K562 (cell line): ENCODE measurements around the gene ZBTB22. TPM values are rescaled to one million over a fixed set of nuclear protein-coding genes. Genes with fewer than 3 reads are reported as not detected.
A peak's percentile ranks its signal among the peaks of the same experiment; 100 is the strongest.

ENCODE experiments used
- ATF7 ChIP-seq: fragments of 450-650 bp; IDR thresholded peaks from 2 replicates; pipeline ENCODE4 v1.7.1; 2014; ENCODE audit warnings: mild to moderate bottlenecking, moderate library complexity
- BRD4 ChIP-seq: fragments of 200-600 bp; sonication (generic); IDR thresholded peaks from 2 replicates; pipeline ENCODE4 v1.6.1; 2017; ENCODE audit warnings: inconsistent platforms
- CREB3L1 ChIP-seq: fragments of 450-650 bp; IDR thresholded peaks from 2 replicates; pipeline ENCODE4 v1.6.1; 2014; ENCODE audit warnings: low read depth, mild to moderate bottlenecking, moderate library complexity, borderline replicate concordance
- CTCFL ChIP-seq: IDR thresholded peaks from 2 replicates; pipeline ENCODE4 v1.6.1; 2011; ENCODE audit warnings: borderline replicate concordance, low read depth, mild to moderate bottlenecking, moderate library complexity, low read length; ENCODE audit not compliant: insufficient read depth, poor library complexity, severe bottlenecking
- DACH1 ChIP-seq: fragments of 450-650 bp; IDR thresholded peaks from 2 replicates; pipeline ENCODE4 v1.6.1; 2018; ENCODE audit not compliant: partially characterized antibody
- KLF6 ChIP-seq: fragments of 250-450 bp; sonication (Bioruptor Pico); IDR thresholded peaks from 2 replicates; pipeline ENCODE4 v1.4.0; 2020; ENCODE audit warnings: mild to moderate bottlenecking, moderate library complexity, borderline replicate concordance
- MEF2D ChIP-seq: conservative IDR thresholded peaks from 2 replicates; pipeline ENCODE4 v1.6.1; 2016; ENCODE audit warnings: low read depth, missing genetic modification characterization, missing compliant biosample characterization
- MLX ChIP-seq, 2 experiments: fragments of 450-650 bp in 1 of 2; sonication (generic) in 1 of 2; formaldehyde crosslinking; conservative IDR thresholded peaks; 2 replicates each; pipeline versions ENCODE4 v1.4.0 to v1.8.1; 2020 to 2022; ENCODE audit warnings: mild to moderate bottlenecking in 1 of 2, missing genetic modification reagents in 1 of 2
- MTA3 ChIP-seq: fragments of 450-650 bp; formaldehyde crosslinking; IDR thresholded peaks from 2 replicates; pipeline ENCODE4 v1.6.1; 2017; ENCODE audit warnings: mild to moderate bottlenecking, borderline replicate concordance
- NFYB ChIP-seq: IDR thresholded peaks from 2 replicates; pipeline ENCODE4 v1.6.1; 2011; ENCODE audit warnings: mild to moderate bottlenecking, moderate library complexity; ENCODE audit not compliant: insufficient read length; ENCODE audit errors: extremely low read depth
- NR2C1 ChIP-seq, 2 experiments: fragments of 450-650 bp; IDR thresholded peaks; 2 replicates each; pipeline ENCODE4 v1.6.1; 2017; ENCODE audit warnings: mild to moderate bottlenecking in 2 of 2, antibody characterized with exemption in 1 of 2, inconsistent platforms in 1 of 2, missing compliant biosample characterization in 1 of 2, missing genetic modification characterization in 1 of 2
- POLR2AphosphoS2 ChIP-seq: IDR thresholded peaks from 2 replicates; pipeline ENCODE4 v1.6.1; 2012; ENCODE audit warnings: low read length, improper control_type of control experiment
- POLR2B ChIP-seq: fragments of 450-650 bp; IDR thresholded peaks from 2 replicates; pipeline ENCODE4 v1.6.1; 2018; ENCODE audit warnings: low read depth; ENCODE audit not compliant: partially characterized antibody
- RB1 ChIP-seq: fragments of 450-650 bp; IDR thresholded peaks from 2 replicates; pipeline ENCODE4 v1.6.1; 2017; ENCODE audit warnings: low read depth, mild to moderate bottlenecking
- RBM22 ChIP-seq: fragments of 200-400 bp; formaldehyde crosslinking; IDR thresholded peaks from 2 replicates; pipeline ENCODE4 v1.6.1; 2018; ENCODE audit warnings: low read length, low read depth; ENCODE audit not compliant: poor library complexity, severe bottlenecking
- SFPQ ChIP-seq: fragments of 200-400 bp; formaldehyde crosslinking; IDR thresholded peaks from 2 replicates; pipeline ENCODE4 v1.6.1; 2017; ENCODE audit warnings: mild to moderate bottlenecking, low read depth, low read length, moderate library complexity
- SMARCA5 ChIP-seq: fragments of 450-650 bp; IDR thresholded peaks from 2 replicates; pipeline ENCODE4 v1.6.1; 2016
- ZBTB9 ChIP-seq: fragments of 450-650 bp; formaldehyde crosslinking; IDR thresholded peaks from 2 replicates; pipeline ENCODE4 v1.4.0; 2020; ENCODE audit warnings: mild to moderate bottlenecking, moderate library complexity
- ZNF766 ChIP-seq: fragments of 200-800 bp; sonication (Bioruptor generic); conservative IDR thresholded peaks from 2 replicates; pipeline ENCODE4 v1.6.1; 2016; ENCODE audit warnings: missing genetic modification characterization, missing compliant biosample characterization
- polyA plus RNA-seq, 8 experiments: library from polyadenylated mRNA; depleted of rRNA in 4 of 8; stranded (reverse) in 5 of 8; unstranded in 3 of 8; fragments of >200 nt; fragmentation: Nextera tagmentation in 2 of 8; fragmentation: Illumina TruSeq in 1 of 8; extraction: Ambion mirVana in 2 of 8; extraction: Trizol in 1 of 8; gene quantifications; 2 replicates each; pipeline versions ENCODE4 v1.2.1 to v1.2.3, GENCODE V29; 2011 to 2014; ENCODE audit warnings: inconsistent platforms in 1 of 8, missing spikeins in 1 of 8
- total RNA-seq, 7 experiments: library from RNA; depleted of rRNA in 6 of 7; stranded (reverse); fragments of >200 nt in 6 of 7; fragmentation: Illumina TruSeq in 2 of 7; extraction: Trizol in 2 of 7; gene quantifications; 2 replicates each; pipeline versions ENCODE4 v1.2.1 to v1.2.3, GENCODE V29; 2011 to 2021; ENCODE audit warnings: low replicate concordance in 1 of 7

The ZBTB22 gene
- total and polyA plus RNA-seq, 9 of the 15 experiments (the other 6 are each of a cell fraction or from before 2014, with no cell fraction given) = 0.21 to 11.9 (median 7.1) TPM

GRCh38 chr6:33299237-33299944 is 18.2 kb downstream of the ZBTB22 start (continued):
- TF ChIP-seq SFPQ (no peak), MLX (CRISPR knock-in tag; conservative IDR thresholded peaks at IDR 0.05) (peak; percentile 54 to 88), ATF7 (peak; percentile 72), NR2C1 (IDR thresholded peaks at IDR 0.05) (peak; percentile 48), NR2C1 (tag; IDR thresholded peaks at IDR 0.05) (no peak), POLR2AphosphoS2 (peak; percentile 98), POLR2B (peak; percentile 98), CREB3L1 (peak; percentile 56; the same call in 1 of the 2 replicates), NFYB (no peak), DACH1 (peak; percentile 16), BRD4 (peak; percentile 82; the same call in 1 of the 2 replicates), RB1 (peak; percentile 56), CTCFL (peak; percentile 92), KLF6 (CRISPR knock-in tag) (peak; percentile 39; the same call in 1 of the 2 replicates), ZBTB9 (peak; percentile 75), ZNF766 (CRISPR knock-in tag) (no peak), MEF2D (tag) (peak; percentile 15; the same call in 1 of the 2 replicates), RBM22 (peak; percentile 76), MTA3 (peak; percentile 84), SMARCA5 (peak; percentile 44)
